IMR-90 (cell line): ENCODE data around the gene SGMS1. TPM values are rescaled to one million over a fixed set of nuclear protein-coding genes. Genes with fewer than 3 reads are reported as not detected.
A peak's percentile ranks its signal among the peaks of the same experiment; 100 is the strongest.

Experiments
- ATAC-seq: fragments of 200-7000 bp; cut with Tn5 transposase; 2 replicates; pipeline ENCODE4 v1.9.1; 2020; ENCODE audit warnings: low read depth, mild to moderate bottlenecking, moderate library complexity
- BruUV-seq: library from RNA; stranded (reverse); fragments of 400-500 nt; replicated peaks from 2 replicates; lab custom pipeline; 2021; lab: Mats Ljungman, UMichigan
- CTCF ChIA-PET: fragments of 300-600 bp; formaldehyde crosslinking; extraction: SDS; loops from one replicate; lab custom pipeline; 2021; ENCODE audit warnings: antibody characterized with exemption; lab: Yijun Ruan, JAX
- POLR2A ChIA-PET: fragments of 300-600 bp; sonication (Branson Sonifier 250); formaldehyde crosslinking; loops from one replicate; lab custom pipeline; 2022; ENCODE audit warnings: antibody characterized with exemption; ENCODE audit not compliant: unreplicated experiment; lab: Charles Lee
- DNase-seq: peaks from one replicate; pipeline ENCODE4 v3.0.0; 2013
- H2AFZ ChIP-seq: replicated peaks from 2 replicates; pipeline ENCODE3; 2013; ENCODE audit warnings: low read length, mild to moderate bottlenecking; ENCODE audit not compliant: poor library complexity
- H2AK5ac ChIP-seq: 2 replicates; pipeline ENCODE4 v1.6.1; 2013; ENCODE audit warnings: low read depth, low read length, inconsistent platforms
- H2AK9ac ChIP-seq: replicated peaks from 2 replicates; pipeline ENCODE3; 2013; ENCODE audit warnings: mild to moderate bottlenecking, low read depth, low read length, moderate library complexity; ENCODE audit not compliant: poor library complexity
- H2BK120ac ChIP-seq: 2 replicates; pipeline ENCODE4 v1.6.1; 2013; ENCODE audit warnings: low read depth, low read length, inconsistent platforms
- H2BK15ac ChIP-seq: 3 replicates; pipeline ENCODE4 v1.6.1; 2013; ENCODE audit warnings: low read depth, low read length, inconsistent platforms
- H2BK20ac ChIP-seq: 2 replicates; pipeline ENCODE4 v1.6.1; 2013; ENCODE audit warnings: low read depth, mild to moderate bottlenecking, inconsistent platforms, low read length, moderate library complexity
- H2BK5ac ChIP-seq: 2 replicates; pipeline ENCODE4 v1.6.1; 2013; ENCODE audit warnings: mild to moderate bottlenecking, low read depth, low read length, inconsistent platforms; ENCODE audit not compliant: poor library complexity, severe bottlenecking
- H3K14ac ChIP-seq: replicated peaks from 2 replicates; pipeline ENCODE4 v1.6.1; 2013; ENCODE audit warnings: low read depth, low read length, inconsistent platforms
- H3K18ac ChIP-seq: 2 replicates; pipeline ENCODE4 v1.6.1; 2013; ENCODE audit warnings: low read depth, low read length, control low read depth
- H3K23ac ChIP-seq: 2 replicates; pipeline ENCODE4 v1.6.1; 2013; ENCODE audit warnings: low read depth, low read length, inconsistent platforms
- H3K27ac ChIP-seq: 2 replicates; pipeline ENCODE4 v1.5.1; 2013; ENCODE audit warnings: mild to moderate bottlenecking, control low read depth, low read length; ENCODE audit not compliant: insufficient read depth
- H3K27me3 ChIP-seq: 2 replicates; pipeline ENCODE4 v1.6.1; 2013; ENCODE audit warnings: low read length; ENCODE audit not compliant: control insufficient read depth, insufficient read depth
- H3K36me3 ChIP-seq: 2 replicates; pipeline ENCODE4 v1.6.1; 2013; ENCODE audit warnings: low read length, mixed read lengths; ENCODE audit not compliant: control insufficient read depth, insufficient read depth
- H3K4ac ChIP-seq: 2 replicates; pipeline ENCODE4 v1.6.1; 2013; ENCODE audit warnings: low read depth, low read length, inconsistent platforms
- H3K4me1 ChIP-seq: 2 replicates; pipeline ENCODE4 v1.6.1; 2013; ENCODE audit warnings: low read length, mixed read lengths; ENCODE audit not compliant: control insufficient read depth, insufficient read depth
- H3K4me2 ChIP-seq: 2 replicates; pipeline ENCODE4 v1.6.1; 2013; ENCODE audit warnings: low read depth, mild to moderate bottlenecking, control low read depth, low read length, moderate library complexity
- H3K4me3 ChIP-seq: 2 replicates; pipeline ENCODE4 v1.5.1; 2013; ENCODE audit warnings: low read depth, mild to moderate bottlenecking, control low read depth, low read length, moderate library complexity; ENCODE audit not compliant: insufficient read depth
- H3K56ac ChIP-seq: 2 replicates; pipeline ENCODE4 v1.6.1; 2013; ENCODE audit warnings: low read length, inconsistent platforms; ENCODE audit not compliant: insufficient read depth; ENCODE audit errors: extremely low read depth
- H3K79me1 ChIP-seq, 2 experiments: 2 replicates each; pipeline ENCODE4 v1.6.1; 2013; ENCODE audit warnings: low read length in 2 of 2, inconsistent platforms in 1 of 2, low read depth in 1 of 2
- H3K9ac ChIP-seq: 2 replicates; pipeline ENCODE4 v1.6.1; 2013; ENCODE audit warnings: low read depth, low read length, control low read depth
- H3K9me1 ChIP-seq: 2 replicates; pipeline ENCODE4 v1.6.1; 2013; ENCODE audit warnings: low read length, inconsistent platforms; ENCODE audit not compliant: insufficient read depth
- H3K9me3 ChIP-seq: 2 replicates; pipeline ENCODE4 v1.6.1; 2013; ENCODE audit warnings: low read length; ENCODE audit not compliant: control insufficient read depth, insufficient read depth
- H4K20me1 ChIP-seq: 2 replicates; pipeline ENCODE4 v1.6.1; 2013; ENCODE audit warnings: low read length, inconsistent platforms; ENCODE audit not compliant: insufficient read depth
- H4K5ac ChIP-seq: 2 replicates; pipeline ENCODE4 v1.6.1; 2013; ENCODE audit warnings: mild to moderate bottlenecking, low read depth, low read length, control low read depth
- H4K8ac ChIP-seq, 2 experiments: 2 replicates each; pipeline ENCODE4 v1.6.1; 2013; ENCODE audit warnings: low read depth in 2 of 2, low read length in 2 of 2, control low read depth in 1 of 2, inconsistent platforms in 1 of 2
- H4K91ac ChIP-seq: 2 replicates; pipeline ENCODE4 v1.6.1; 2013; ENCODE audit warnings: low read depth, low read length, inconsistent platforms; ENCODE audit not compliant: insufficient read depth
- CHD1 ChIP-seq: IDR thresholded peaks from 2 replicates; pipeline ENCODE4 v1.6.1; 2012; ENCODE audit warnings: low read depth, low read length, improper control_type of control experiment
- FOS ChIP-seq: fragments of 150-350 bp; IDR thresholded peaks from 2 replicates; pipeline ENCODE4 v1.6.1; 2016; ENCODE audit warnings: low read depth, low read length
- MAZ ChIP-seq: IDR thresholded peaks from 2 replicates; pipeline ENCODE4 v1.6.1; 2012; ENCODE audit warnings: low read depth, mild to moderate bottlenecking, low read length, improper control_type of control experiment, moderate library complexity, borderline replicate concordance
- MXI1 ChIP-seq: IDR thresholded peaks from 2 replicates; pipeline ENCODE4 v1.6.1; 2012; ENCODE audit warnings: low read depth, mild to moderate bottlenecking, low read length, moderate library complexity, borderline replicate concordance
- NFE2L2 ChIP-seq: fragments of 150-350 bp; IDR thresholded peaks from 2 replicates; pipeline ENCODE4 v1.6.1; 2016; ENCODE audit warnings: low read depth, mild to moderate bottlenecking, low read length
- POLR2A ChIP-seq: IDR thresholded peaks from 2 replicates; pipeline ENCODE4 v1.6.1; 2012; ENCODE audit warnings: mild to moderate bottlenecking, low read depth, low read length
- WGBS, 2 experiments: methylation state at CpG; one replicate each; pipeline versions ENCODE4 v1.1.5 to v1.1.7; 2013; ENCODE audit warnings: missing lambda C conversion rate in 2 of 2; ENCODE audit not compliant: insufficient read length in 1 of 2; ENCODE audit errors: extremely low coverage in 2 of 2; 5-methylcytosine and 5-hydroxymethylcytosine counted together
- dilution Hi-C: fragments of 300-500 bp; cut with HindIII; formaldehyde crosslinking; loops from one replicate; pipeline ENCODE4 v1.14.3; 2018; ENCODE audit warnings: low sequenced_read_pairs; ENCODE audit not compliant: unreplicated experiment
- in situ Hi-C: fragments of 300-500 bp; cut with MboI; formaldehyde crosslinking; loops from 3 replicates; pipeline ENCODE4 v1.14.3; 2019; ENCODE audit warnings: low sequenced_read_pairs, inconsistent platforms, mixed read lengths
- intact Hi-C: fragments of 100-400 bp; cut with micrococcal nuclease; formaldehyde crosslinking; loops from 2 replicates; pipeline ENCODE4 v1.10.0; 2022
- polyA plus RNA-seq, 3 experiments: library from polyadenylated mRNA; depleted of rRNA; stranded (reverse); fragments of >200 nt; gene quantifications; 2 replicates each; pipeline ENCODE4 v1.2.3, GENCODE V29; 2012; ENCODE audit warnings: low replicate concordance in 1 of 3
- total RNA-seq: library from RNA; depleted of rRNA; stranded (reverse); fragments of >200 nt; gene quantifications from 2 replicates; pipeline ENCODE4 v1.2.3, GENCODE V29; 2012
- TF ChIP-seq, protein P1 (sequence below): fragments of 150-350 bp; IDR thresholded peaks from 2 replicates; pipeline ENCODE4 v1.6.1; 2017; ENCODE audit warnings: mild to moderate bottlenecking, antibody characterized with exemption, low read length, low read depth
- TF ChIP-seq, protein P2 (sequence below): conservative IDR thresholded peaks from 2 replicates; pipeline ENCODE4 v1.5.1; 2012; ENCODE audit warnings: mild to moderate bottlenecking, low read depth, low read length, improper control_type of control experiment

Gene SGMS1
- total and polyA plus RNA-seq, 2 of the 4 experiments (the other 2 are of a cell fraction): 9.8 to 30.8 TPM

- Histone ChIP-seq H3K79me1 (peaks cover 0 to 28% of the 10 kb centered on the region in 2 experiments; a peak in 2 of 4 replicates), H3K9me3 (no peaks in the 10 kb centered on the region), H3K18ac (no peak overlapping the region), H2BK15ac (no peak overlapping the region), H3K27ac (no peak overlapping the region), H3K4ac (no peak overlapping the region), H2AK5ac (no peak overlapping the region; the same call in 1 of the 2 replicates), H3K9me1 (peaks cover 8% of the 10 kb centered on the region), H2AFZ (no peak overlapping the region), H2BK5ac (no peak overlapping the region), H3K27me3 (no peaks in the 10 kb centered on the region), H3K4me2 (no peak overlapping the region), H4K20me1 (peaks cover 11% of the 10 kb centered on the region), H3K4me1 (peaks cover 12% of the 10 kb centered on the region), H3K36me3 (peaks cover 3% of the 10 kb centered on the region; the same call in 1 of the 2 replicates), H3K14ac (no peak overlapping the region), H4K8ac (no peak overlapping the region), H3K4me3 (no peak overlapping the region), H3K56ac (no peak overlapping the region), H3K23ac (0 out of 2 replicates have a peak overlapping the region, but pooled peaks have one; percentile 24), H2AK9ac (no peak overlapping the region), H2BK120ac (no peak overlapping the region), H2BK20ac (no peak overlapping the region), H3K9ac (no peak overlapping the region), H4K91ac (no peak overlapping the region), H4K5ac (no peak overlapping the region)
- no TSS peak for BruUV-seq
- ATAC-seq (no peak), DNase-seq (no peak)
- in situ Hi-C loops (no loop called here), intact Hi-C loops (loop anchor here (5.0 kb wide), 1 partner anchor 107 kb away; the partner anchor contains the start of gene SGMS1), dilution Hi-C loops (no loop called here)
- CTCF ChIA-PET: no interaction called here
- TF ChIP-seq, protein P1, sequence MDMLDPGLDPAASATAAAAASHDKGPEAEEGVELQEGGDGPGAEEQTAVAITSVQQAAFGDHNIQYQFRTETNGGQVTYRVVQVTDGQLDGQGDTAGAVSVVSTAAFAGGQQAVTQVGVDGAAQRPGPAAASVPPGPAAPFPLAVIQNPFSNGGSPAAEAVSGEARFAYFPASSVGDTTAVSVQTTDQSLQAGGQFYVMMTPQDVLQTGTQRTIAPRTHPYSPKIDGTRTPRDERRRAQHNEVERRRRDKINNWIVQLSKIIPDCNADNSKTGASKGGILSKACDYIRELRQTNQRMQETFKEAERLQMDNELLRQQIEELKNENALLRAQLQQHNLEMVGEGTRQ: no peak
- TF ChIP-seq MXI1: no peak
- TF ChIP-seq MAZ: no peak
- TF ChIP-seq, protein P2, sequence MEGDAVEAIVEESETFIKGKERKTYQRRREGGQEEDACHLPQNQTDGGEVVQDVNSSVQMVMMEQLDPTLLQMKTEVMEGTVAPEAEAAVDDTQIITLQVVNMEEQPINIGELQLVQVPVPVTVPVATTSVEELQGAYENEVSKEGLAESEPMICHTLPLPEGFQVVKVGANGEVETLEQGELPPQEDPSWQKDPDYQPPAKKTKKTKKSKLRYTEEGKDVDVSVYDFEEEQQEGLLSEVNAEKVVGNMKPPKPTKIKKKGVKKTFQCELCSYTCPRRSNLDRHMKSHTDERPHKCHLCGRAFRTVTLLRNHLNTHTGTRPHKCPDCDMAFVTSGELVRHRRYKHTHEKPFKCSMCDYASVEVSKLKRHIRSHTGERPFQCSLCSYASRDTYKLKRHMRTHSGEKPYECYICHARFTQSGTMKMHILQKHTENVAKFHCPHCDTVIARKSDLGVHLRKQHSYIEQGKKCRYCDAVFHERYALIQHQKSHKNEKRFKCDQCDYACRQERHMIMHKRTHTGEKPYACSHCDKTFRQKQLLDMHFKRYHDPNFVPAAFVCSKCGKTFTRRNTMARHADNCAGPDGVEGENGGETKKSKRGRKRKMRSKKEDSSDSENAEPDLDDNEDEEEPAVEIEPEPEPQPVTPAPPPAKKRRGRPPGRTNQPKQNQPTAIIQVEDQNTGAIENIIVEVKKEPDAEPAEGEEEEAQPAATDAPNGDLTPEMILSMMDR: no peak
- TF ChIP-seq CHD1: no peak
- TF ChIP-seq POLR2A: no peak
- no peak for TF ChIP-seq FOS
- no peak for TF ChIP-seq NFE2L2
- 100% methylated on average over 1 of the region's 2 CpGs; no CpG with 5 or more reads in 1 of the 2 experiments for WGBS, 2 experiments
- POLR2A ChIA-PET: no interaction called here
Measured at GRCh38 chr10:50514995-50515394, 108.8 kb downstream of the SGMS1 start.
